CD4-positive, alpha-beta T cell (primary cell): Measurements from ENCODE around the gene FAM163B. TPM values are rescaled to one million over a fixed set of nuclear protein-coding genes. Genes with fewer than 3 reads are reported as not detected.

Experiments used
- ATAC-seq: fragments of 200-7000 bp; cut with Tn5 transposase; one replicate; pipeline ENCODE4 v1.10.0; 2022; ENCODE audit warnings: mild to moderate bottlenecking; ENCODE audit not compliant: poor library complexity
- CTCF ChIA-PET: fragments of 350-600 bp; sonication (Branson Sonifier 250); formaldehyde crosslinking; loops from one replicate; lab custom pipeline; 2021; ENCODE audit warnings: antibody characterized with exemption, inconsistent platforms; lab: Charles Lee
- POLR2A ChIA-PET: fragments of 350-600 bp; sonication (Branson Sonifier 250); formaldehyde crosslinking; loops from one replicate; lab custom pipeline; 2021; ENCODE audit warnings: antibody characterized with exemption, inconsistent platforms; lab: Charles Lee
- DNase-seq, 14 experiments: peaks; one replicate each; pipeline ENCODE4 v3.0.0-alpha.2; 2013 to 2020; ENCODE audit warnings: mixed read lengths in 2 of 14
- H3K27ac ChIP-seq, 2 donors: one replicate each; pipeline versions ENCODE4 v1.5.1 to v1.7.0; 2013; ENCODE audit warnings: low read length in 2 of 2, low read depth in 1 of 2, mild to moderate bottlenecking in 1 of 2
- H3K27me3 ChIP-seq, 2 experiments: 1 replicate in 1 of 2; 2 replicates in 1 of 2; pipeline versions ENCODE4 v1.6.1 to v1.7.0; 2013; ENCODE audit warnings: low read length in 2 of 2, control low read depth in 1 of 2, mild to moderate bottlenecking in 1 of 2, moderate library complexity in 1 of 2; ENCODE audit not compliant: insufficient read depth in 2 of 2, control insufficient read depth in 1 of 2
- H3K36me3 ChIP-seq: one replicate; pipeline ENCODE4 v1.6.1; 2013; ENCODE audit warnings: low read length, control low read depth; ENCODE audit not compliant: insufficient read depth
- H3K4me1 ChIP-seq: one replicate; pipeline ENCODE4 v1.6.1; 2013; ENCODE audit warnings: low read length, control low read depth; ENCODE audit not compliant: insufficient read depth
- H3K4me3 ChIP-seq: one replicate; pipeline ENCODE4 v1.5.1; 2013; ENCODE audit warnings: mild to moderate bottlenecking, low read length, moderate library complexity
- H3K9me3 ChIP-seq, 2 experiments: 1 replicate in 1 of 2; 2 replicates in 1 of 2; pipeline versions ENCODE4 v1.6.1 to v1.7.0; 2013; ENCODE audit warnings: low read length in 2 of 2, mild to moderate bottlenecking in 2 of 2, control low read depth in 1 of 2, moderate library complexity in 1 of 2; ENCODE audit not compliant: control insufficient read depth in 1 of 2, insufficient read depth in 1 of 2
- H3K27ac Mint-ChIP-seq: one replicate; pipeline ENCODE4 v1.8.0; 2020; ENCODE audit warnings: mixed read lengths
- H3K27me3 Mint-ChIP-seq: one replicate; pipeline ENCODE4 v1.8.0; 2021; ENCODE audit warnings: mixed read lengths
- H3K36me3 Mint-ChIP-seq: one replicate; pipeline ENCODE4 v1.8.0; 2021; ENCODE audit warnings: low read depth, mixed read lengths
- H3K4me1 Mint-ChIP-seq: one replicate; pipeline ENCODE4 v1.8.0; 2021; ENCODE audit warnings: low read depth, mixed read lengths
- H3K4me3 Mint-ChIP-seq: one replicate; pipeline ENCODE4 v1.8.0; 2020; ENCODE audit warnings: mild to moderate bottlenecking, mixed read lengths
- H3K9me3 Mint-ChIP-seq: one replicate; pipeline ENCODE4 v1.8.0; 2020; ENCODE audit warnings: mixed read lengths
- CTCF ChIP-seq: fragments of 200-600 bp; IDR thresholded peaks from one replicate; pipeline ENCODE4 v1.8.0; 2022; ENCODE audit warnings: antibody characterized with exemption, mild to moderate bottlenecking
- intact Hi-C, 2 experiments: fragments of 100-400 bp; cut with DNase I in 1 of 2; cut with micrococcal nuclease in 1 of 2; formaldehyde crosslinking; loops; one replicate each; pipeline versions ENCODE4 v1.15.1 to v1.9.0; 2023 to 2025; cut with DNase I, micrococcal nuclease
- total RNA-seq, 174 experiments: library from RNA in 2 of 174; stranded (reverse) in 2 of 174; gene quantifications; one replicate each; pipeline ENCODE4 v1.2.3 and lab custom pipeline; 2021 to 2026

The FAM163B gene
- total RNA-seq, 2 experiments from 2014 or later: not detected

GRCh38 chr9:133527444-133527920 lies 81.7 kb downstream of the FAM163B start:
- CTCF ChIA-PET: no interaction called here
- H3K9me3 Mint-ChIP-seq: no peaks in the 10 kb centered on the region
- no peak overlapping the region for H3K27ac Mint-ChIP-seq
- H3K4me1 Mint-ChIP-seq: peaks cover 11% of the 10 kb centered on the region
- intact Hi-C loops: no loop called here
- DNase-seq (no peak), ATAC-seq (no peak)
- H3K9me3 ChIP-seq: no peaks in the 10 kb centered on the region
- H3K36me3 Mint-ChIP-seq: no peaks in the 10 kb centered on the region
- no peak overlapping the region for H3K4me3 ChIP-seq
- H3K4me3 Mint-ChIP-seq: no peak overlapping the region
- no peaks in the 10 kb centered on the region for H3K27me3 ChIP-seq
- peaks cover 10% of the 10 kb centered on the region for H3K4me1 ChIP-seq
- peaks cover 2% of the 10 kb centered on the region for H3K27me3 Mint-ChIP-seq
- no peak overlapping the region for H3K27ac ChIP-seq
- no peaks in the 10 kb centered on the region for H3K36me3 ChIP-seq
- POLR2A ChIA-PET: no interaction called here
- TF ChIP-seq CTCF: no peak

Other genes with a start within 250 kb of the FAM163B start
- 10 to 100 TPM; 90.7 to 94.6 TPM for gene SURF4, start 233.3 kb downstream of the FAM163B start, total RNA-seq
- 1 to 10 TPM in 1 of 2 experiments, under 1 TPM in 1; 0.59 to 1.0 TPM for gene STKLD1, start 233.0 kb downstream of the FAM163B start, total RNA-seq
- gene REXO4, start 191.4 kb downstream of the FAM163B start, total RNA-seq: 10 to 100 TPM; 17.3 to 18.5 TPM
- 1 to 10 TPM; 2.2 to 2.6 TPM for gene ADAMTS13, start 187.0 kb downstream of the FAM163B start, total RNA-seq
- gene CACFD1, start 149.4 kb downstream of the FAM163B start, total RNA-seq: 1 to 10 TPM; 3.7 to 3.8 TPM
- gene SLC2A6, start 130.3 kb downstream of the FAM163B start, total RNA-seq: 1 to 10 TPM; 1.8 to 3.2 TPM
- gene MYMK, start 84.4 kb downstream of the FAM163B start, total RNA-seq: not detected
- 1 to 10 TPM; 1.2 to 1.3 TPM for gene ADAMTSL2, start 74.7 kb downstream of the FAM163B start, total RNA-seq
- gene DBH, start 27.0 kb upstream of the FAM163B start, total RNA-seq: 1 to 10 TPM; 1.7 to 1.8 TPM
- gene SARDH, start 129.0 kb upstream of the FAM163B start, total RNA-seq: 10 to 100 TPM; 17.7 to 18.5 TPM